Neuron (in vitro differentiated cells): Measurements from ENCODE around the gene ERGIC1.
A peak's percentile ranks its signal among the peaks of the same experiment; 100 is the strongest.
"Not testable (repeated sequence)": the region's sequence is repeated elsewhere in the genome, so short reads cannot be mapped to it uniquely, and the experiment has no call there.

Source experiments
- H2AFZ ChIP-seq: one replicate; pipeline ENCODE4 v1.6.1; 2013; ENCODE audit warnings: low read depth, mild to moderate bottlenecking, inconsistent platforms, low read length, moderate library complexity
- H3K27me3 ChIP-seq: one replicate; pipeline ENCODE4 v1.6.1; 2013; ENCODE audit warnings: low read length; ENCODE audit not compliant: insufficient read depth
- H3K36me3 ChIP-seq: one replicate; pipeline ENCODE4 v1.6.1; 2013; ENCODE audit warnings: low read length; ENCODE audit not compliant: insufficient read depth
- H3K4me1 ChIP-seq: one replicate; pipeline ENCODE4 v1.6.1; 2013; ENCODE audit warnings: low read length; ENCODE audit not compliant: insufficient read depth
- H3K4me3 ChIP-seq: 2 replicates; pipeline ENCODE4 v1.5.1; 2013; ENCODE audit warnings: mild to moderate bottlenecking, low read length, moderate library complexity
- H3K9me3 ChIP-seq: one replicate; pipeline ENCODE4 v1.6.1; 2013; ENCODE audit warnings: low read length

ERGIC1 gene

DNA sequence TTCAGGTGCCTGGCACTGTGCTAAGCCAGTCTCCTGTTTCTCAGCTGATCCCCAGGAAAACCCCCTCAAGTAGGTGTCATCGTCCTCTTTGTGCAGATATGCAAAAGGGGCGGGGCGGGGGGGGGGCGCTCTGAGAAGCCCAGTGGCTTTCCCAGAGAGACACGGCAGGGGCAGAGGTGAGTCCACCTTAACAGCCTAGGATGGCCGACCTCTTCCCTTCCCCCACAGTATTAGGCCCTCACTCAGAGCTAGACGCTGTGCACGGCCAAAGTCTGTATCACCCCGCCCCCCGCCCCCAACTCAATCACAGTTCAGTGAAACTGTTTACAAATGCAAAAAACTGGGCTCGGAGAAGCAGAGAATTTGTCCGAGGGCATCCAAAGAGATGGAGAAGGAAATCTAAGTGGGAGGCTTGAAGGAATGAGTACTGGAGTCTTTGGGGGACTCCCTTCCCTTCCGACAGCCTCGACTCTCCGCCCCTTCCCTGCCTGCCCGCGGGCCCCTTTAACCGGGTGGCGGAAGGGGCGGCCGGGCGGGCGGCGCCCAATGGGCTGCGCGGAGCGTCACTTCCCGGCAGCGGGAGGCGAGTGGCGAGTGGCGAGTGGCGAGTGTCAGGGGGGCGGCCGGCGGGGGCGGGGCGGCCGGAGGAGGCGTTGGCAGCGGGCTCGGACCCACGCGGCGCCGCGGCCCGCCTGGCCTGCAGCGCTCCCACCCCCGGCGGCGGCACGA is at the start of gene ERGIC1:
ERGIC1 (plus strand) TSS at position 566 of the 729 bp plus-strand sequence; CDS start at position 729, 163 bp downstream.
- Histone ChIP-seq H3K36me3 (peaks cover 7% of the 10 kb centered on the region), H3K27me3 (no peaks in the 10 kb centered on the region), H3K4me3 (peak within 1 kb of the TSS; percentile 70), H3K9me3 (no peaks in the 10 kb centered on the region), H3K4me1 (peaks cover 13% of the 10 kb centered on the region), H2AFZ (peak within 1 kb of the TSS; percentile 17)

GRCh38 chr5:172785429-172786088 is 48.5 kb upstream of the ERGIC1 start:
- no peaks in the 10 kb centered on the region for H3K27me3 ChIP-seq
- H3K9me3 ChIP-seq: no peaks in the 10 kb centered on the region
- H2AFZ ChIP-seq: no peak overlapping the region
- H3K4me1 ChIP-seq: peaks cover 17% of the 10 kb centered on the region
- H3K36me3 ChIP-seq: no peaks in the 10 kb centered on the region
- no peak overlapping the region for H3K4me3 ChIP-seq

DNA sequence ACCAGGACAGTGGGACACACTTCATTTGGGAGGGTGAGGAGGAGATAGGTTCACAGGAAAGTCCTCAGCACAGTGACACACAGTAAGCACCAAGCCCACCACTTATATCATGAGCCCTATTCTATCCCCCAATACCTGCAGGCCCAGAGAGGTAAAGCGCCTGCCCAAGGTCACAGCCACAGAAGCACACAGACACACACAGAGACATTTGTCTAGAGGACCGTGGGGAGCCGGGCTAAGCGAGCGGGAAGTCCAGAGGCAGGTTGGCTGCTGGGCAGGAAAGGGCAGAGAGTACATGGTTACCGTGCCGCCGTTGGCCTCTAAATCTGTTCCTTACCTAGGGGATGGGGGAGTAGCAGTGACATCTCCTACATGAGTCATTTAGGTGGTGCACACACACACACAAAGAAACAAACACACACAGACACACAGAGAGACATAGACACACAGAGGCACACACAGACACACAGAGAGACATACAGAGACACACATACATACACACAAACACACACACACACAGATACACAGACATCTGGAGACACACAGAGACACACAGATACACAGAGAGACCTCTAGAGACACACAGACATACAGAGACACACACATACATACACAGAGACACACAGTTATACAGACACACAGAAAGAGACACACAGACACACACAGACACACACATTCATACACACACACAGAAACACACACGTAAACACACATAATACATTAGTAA is 47.2 kb upstream of the ERGIC1 start:
- no peaks in the 10 kb centered on the region for H3K9me3 ChIP-seq
- no peak overlapping the region for H2AFZ ChIP-seq
- no peaks in the 10 kb centered on the region for H3K27me3 ChIP-seq
- no peaks in the 10 kb centered on the region for H3K36me3 ChIP-seq
- H3K4me3 ChIP-seq: no peak overlapping the region
- peaks cover 17% of the 10 kb centered on the region for H3K4me1 ChIP-seq

- H3K27me3 ChIP-seq, H3K9me3 ChIP-seq, H2AFZ ChIP-seq, H3K4me3 ChIP-seq, H3K36me3 ChIP-seq: not testable (repeated sequence)
- peaks cover 17% of the 10 kb centered on the region for H3K4me1 ChIP-seq
Observed at GRCh38 chr5:172787538-172787937, 46.5 kb upstream of the ERGIC1 start.

DNA sequence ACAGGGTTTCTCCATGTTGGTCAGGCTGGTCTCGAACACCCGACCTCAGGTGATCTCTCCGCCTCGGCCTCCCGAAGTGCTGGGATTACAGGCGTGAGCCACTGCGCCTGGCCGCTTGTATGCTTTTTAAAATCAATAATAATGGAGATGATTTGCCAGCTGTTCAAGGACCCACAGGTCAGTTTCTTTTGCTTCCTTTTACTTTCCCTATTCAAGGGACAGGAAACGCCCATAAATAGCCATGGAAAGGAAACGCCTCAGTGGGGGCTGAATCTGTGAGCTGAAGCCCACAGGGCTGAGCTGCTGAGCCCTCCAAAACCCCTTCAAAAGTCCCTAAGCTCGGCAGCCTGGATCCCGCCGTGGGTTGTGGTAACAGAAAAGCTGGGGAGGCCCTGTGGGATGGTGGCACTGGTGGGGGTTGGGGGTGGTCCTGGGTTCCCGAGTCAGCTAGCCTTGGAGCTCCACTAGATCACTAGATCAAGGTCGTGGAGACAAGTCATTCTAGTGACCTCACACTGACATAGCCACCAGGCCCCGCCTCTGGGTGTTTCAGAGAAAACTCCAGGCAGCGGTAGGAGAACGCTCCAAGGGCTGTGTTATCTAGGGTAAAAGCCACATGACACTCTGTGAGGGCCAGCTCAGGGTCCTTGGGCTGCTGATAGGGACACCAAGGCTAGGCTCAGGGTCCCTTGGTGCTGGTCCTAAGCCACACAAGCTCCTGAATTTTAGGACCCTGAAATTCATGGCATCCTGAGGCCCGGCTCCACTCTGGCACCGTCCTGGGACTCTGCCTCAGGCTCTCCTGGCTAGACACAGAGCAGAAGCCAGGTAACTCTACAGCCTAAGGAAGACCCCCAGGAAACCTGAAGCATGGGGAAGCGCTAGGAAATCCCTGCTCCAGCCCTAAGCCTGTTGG is 45.0 kb upstream of the ERGIC1 start:
- Histone ChIP-seq H3K4me1 (peaks cover 17% of the 10 kb centered on the region), H3K4me3 (no peak overlapping the region), H3K36me3 (no peaks in the 10 kb centered on the region), H3K9me3 (no peaks in the 10 kb centered on the region), H2AFZ (no peak overlapping the region), H3K27me3 (no peaks in the 10 kb centered on the region)

GRCh38 chr5:172789687-172790495 is 44.2 kb upstream of the ERGIC1 start:
- no peaks in the 10 kb centered on the region for H3K27me3 ChIP-seq
- peaks cover 17% of the 10 kb centered on the region for H3K4me1 ChIP-seq
- no peak overlapping the region for H2AFZ ChIP-seq
- peaks cover 2% of the 10 kb centered on the region for H3K9me3 ChIP-seq
- H3K4me3 ChIP-seq: no peak overlapping the region
- no peaks in the 10 kb centered on the region for H3K36me3 ChIP-seq

DNA sequence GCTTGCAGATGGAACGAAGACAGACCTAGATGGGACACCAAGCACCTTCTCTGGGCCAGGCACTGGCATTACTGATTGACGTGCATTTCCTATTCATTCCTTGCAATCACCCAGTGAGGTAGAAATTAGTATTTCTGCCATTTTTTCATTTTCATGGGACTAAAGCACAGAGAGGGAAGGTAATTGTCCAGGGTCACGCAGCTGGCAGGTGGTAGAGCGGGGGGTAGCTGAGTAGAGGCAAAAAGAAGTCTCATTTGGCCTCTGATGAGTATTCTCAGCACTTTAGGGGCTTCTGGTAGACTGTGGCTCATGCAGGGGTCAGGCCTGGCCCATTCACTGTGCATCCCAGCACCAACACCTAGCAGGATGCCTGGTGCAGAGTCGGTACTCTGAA is 43.6 kb upstream of the ERGIC1 start:
- Histone ChIP-seq H3K36me3 (no peaks in the 10 kb centered on the region), H3K4me3 (no peak overlapping the region), H3K9me3 (peaks cover 2% of the 10 kb centered on the region), H3K4me1 (peaks cover 17% of the 10 kb centered on the region), H2AFZ (no peak overlapping the region), H3K27me3 (no peaks in the 10 kb centered on the region)

GRCh38 chr5:172791286-172791685 is 42.8 kb upstream of the ERGIC1 start:
- no peaks in the 10 kb centered on the region for H3K27me3 ChIP-seq
- H3K4me1 ChIP-seq: peaks cover 17% of the 10 kb centered on the region
- peaks cover 2% of the 10 kb centered on the region for H3K9me3 ChIP-seq
- no peak overlapping the region for H2AFZ ChIP-seq
- H3K4me3 ChIP-seq: no peak overlapping the region
- H3K36me3 ChIP-seq: no peaks in the 10 kb centered on the region

DNA sequence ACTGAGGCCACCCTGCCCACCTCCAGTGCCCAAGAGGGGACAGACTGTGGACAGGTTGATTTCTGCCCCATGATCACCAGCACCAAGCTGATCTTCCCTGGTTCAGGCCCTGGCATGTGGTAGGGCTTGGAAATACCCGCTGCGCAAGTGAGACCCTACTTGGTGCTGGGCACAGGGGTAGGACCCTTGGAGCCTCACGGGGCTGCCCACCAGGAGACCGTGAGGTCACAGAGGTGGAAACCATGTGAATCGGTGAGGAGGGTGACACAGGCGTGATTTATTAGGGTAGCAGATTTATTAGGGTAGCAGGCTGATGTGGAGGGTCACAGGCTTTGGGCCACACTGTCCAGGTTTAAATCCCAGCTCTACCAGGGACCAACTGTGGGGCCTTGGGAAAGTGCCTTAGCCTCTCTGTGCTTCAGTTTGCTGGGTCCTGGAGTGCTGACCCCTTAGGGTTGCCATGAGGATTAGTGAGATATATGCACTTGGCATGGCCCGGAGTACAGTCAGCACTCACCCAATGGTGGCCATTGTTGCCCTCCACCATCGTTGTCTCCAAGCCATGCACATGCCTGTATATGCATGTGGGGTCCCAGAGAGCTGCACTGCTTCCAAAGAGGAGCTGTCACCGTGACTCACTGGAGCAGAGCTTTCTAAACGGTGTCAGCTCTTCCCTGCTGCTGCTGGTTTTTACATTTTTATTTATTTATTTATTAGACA is 42.2 kb upstream of the ERGIC1 start:
- H3K27me3 ChIP-seq: no peaks in the 10 kb centered on the region
- peaks cover 17% of the 10 kb centered on the region for H3K4me1 ChIP-seq
- no peak overlapping the region for H2AFZ ChIP-seq
- no peaks in the 10 kb centered on the region for H3K36me3 ChIP-seq
- no peak overlapping the region for H3K4me3 ChIP-seq
- peaks cover 2% of the 10 kb centered on the region for H3K9me3 ChIP-seq

DNA sequence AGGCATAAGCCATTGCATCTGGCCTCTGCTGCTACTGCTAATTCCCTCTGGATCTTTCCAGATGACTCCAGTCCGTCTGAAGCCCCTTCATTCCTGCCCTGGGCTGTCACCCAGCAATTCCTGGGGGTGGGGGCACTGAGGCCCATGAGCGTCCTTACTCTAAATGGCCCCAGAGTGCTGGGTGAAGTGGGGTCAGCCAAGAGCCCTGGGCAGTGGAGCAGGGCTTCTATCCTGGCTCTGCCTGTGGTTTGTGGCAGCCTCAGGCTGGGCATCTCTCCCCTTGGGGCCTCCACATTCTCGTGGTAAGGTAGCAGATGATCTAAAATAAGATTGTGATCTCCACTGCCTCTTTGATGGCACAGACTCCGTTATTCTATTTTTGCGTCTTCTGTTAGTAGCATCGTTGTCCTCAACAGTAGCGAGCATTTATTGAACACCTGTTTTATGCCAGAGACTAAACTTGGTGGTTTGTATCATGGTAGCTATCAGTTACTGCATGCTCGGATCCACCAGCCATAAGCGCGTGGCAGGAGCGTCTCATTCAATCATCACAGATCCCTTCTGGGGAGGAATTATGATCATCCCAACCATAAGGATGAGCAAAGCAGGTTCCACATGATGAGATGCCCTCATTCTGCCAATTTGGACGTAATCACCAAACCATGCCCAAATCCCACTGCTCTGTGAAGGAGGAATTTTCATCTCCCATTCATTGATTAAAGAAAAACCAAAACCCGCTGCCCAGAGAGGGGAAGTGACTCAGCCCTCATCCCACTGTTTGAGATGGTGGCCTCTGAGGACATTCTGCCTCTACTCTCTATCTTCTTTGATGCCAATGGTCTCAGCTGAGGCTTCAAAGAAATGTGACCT is 41.1 kb upstream of the ERGIC1 start:
- H3K4me3 ChIP-seq: no peak overlapping the region
- H3K27me3 ChIP-seq: no peaks in the 10 kb centered on the region
- no peaks in the 10 kb centered on the region for H3K36me3 ChIP-seq
- peaks cover 17% of the 10 kb centered on the region for H3K4me1 ChIP-seq
- peaks cover 2% of the 10 kb centered on the region for H3K9me3 ChIP-seq
- H2AFZ ChIP-seq: no peak overlapping the region
